GM04504 (cell line): ENCODE results near the gene AQP4.

Experiments used
- DNase-seq: peaks from one replicate; pipeline ENCODE4 v3.0.0-alpha.2; 2012; ENCODE audit warnings: low read depth

Gene AQP4

GRCh38 chr18:26865557-26865956, at the start of gene AQP4:
TSS of gene AQP4 (minus strand) at chr18:26865707. CDS start at chr18:26865689, 18 bp downstream.
- no peak for DNase-seq

GRCh38 chr18:26911840-26912239, 46.3 kb upstream of the AQP4 start:
- no peak for DNase-seq

GRCh38 chr18:26909599-26910290, 44.2 kb upstream of the AQP4 start:
- DNase-seq = no peak

- no peak for DNase-seq
Observed at GRCh38 chr18:26908906-26909305, 43.4 kb upstream of the AQP4 start.

GRCh38 chr18:26902291-26902690, 36.8 kb upstream of the AQP4 start:
- DNase-seq = no peak

GRCh38 chr18:26901020-26901419, 35.5 kb upstream of the AQP4 start:
- no peak for DNase-seq

GRCh38 chr18:26894426-26894825, 28.9 kb upstream of the AQP4 start:
- DNase-seq = no peak

- no peak for DNase-seq
Observed at GRCh38 chr18:26893996-26894395, 28.5 kb upstream of the AQP4 start.

- DNase-seq = no peak
Observed at GRCh38 chr18:26888259-26888658, 22.8 kb upstream of the AQP4 start.

GRCh38 chr18:26875040-26875654, 9.6 kb upstream of the AQP4 start:
- no peak for DNase-seq

- DNase-seq = no peak
Observed at GRCh38 chr18:26874283-26874682, 8.8 kb upstream of the AQP4 start.

- DNase-seq = no peak
Observed at GRCh38 chr18:26869640-26870039, 4.1 kb upstream of the AQP4 start.

- DNase-seq = no peak
Observed at GRCh38 chr18:26868968-26869586, 3.6 kb upstream of the AQP4 start.

GRCh38 chr18:26867471-26867870, 2.0 kb upstream of the AQP4 start:
- DNase-seq = no peak

GRCh38 chr18:26864658-26865057, 849 bp downstream of the AQP4 start:
- DNase-seq = no peak

GRCh38 chr18:26863921-26864497, 1.5 kb downstream of the AQP4 start:
- DNase-seq = no peak

GRCh38 chr18:26863122-26863879, 2.2 kb downstream of the AQP4 start:
- DNase-seq = no peak

GRCh38 chr18:26862084-26862483, 3.4 kb downstream of the AQP4 start:
- DNase-seq = no peak

- no peak for DNase-seq
Observed at GRCh38 chr18:26854292-26854881, 11.1 kb downstream of the AQP4 start.

GRCh38 chr18:26853401-26853800, 12.1 kb downstream of the AQP4 start:
- DNase-seq = no peak

GRCh38 chr18:26843760-26844159, 21.7 kb downstream of the AQP4 start:
- no peak for DNase-seq

- DNase-seq = no peak
Observed at GRCh38 chr18:26840965-26841364, 24.5 kb downstream of the AQP4 start.
